ENCODE data around the gene FREY1. TPM values are rescaled to one million over a fixed set of nuclear protein-coding genes. Genes with fewer than 3 reads are reported as not detected.

The FREY1 gene
- polyA plus RNA-seq, 1 donor (not counting 4 experiments of a cell fraction or from before 2014, with no cell fraction given), result 0.25 TPM

GRCh38 chr11:45880772-45881570, 26.1 kb downstream of the FREY1 start:
- no peaks in the 10 kb centered on the region for H3K27me3 ChIP-seq (ENCODE audit: control insufficient read depth, extremely low read depth, insufficient read depth, low read length)
- dilution Hi-C loops (cut with MboI; ENCODE audit: extremely low pct_ligation_motif_present, low sequenced_read_pairs), result no loop called here
- FAIRE-seq (no peak), DNase-seq (ENCODE audit: low read depth, low spot score) (no peak)
- no peak for TF ChIP-seq EZH2 (IDR thresholded peaks at IDR 0.05; ENCODE audit: low read length)
- TF ChIP-seq CTCF (optimal IDR thresholded peaks at IDR 0.05 in 1 of 3, IDR thresholded peaks at IDR 0.05 in 1 of 3, conservative IDR thresholded peaks at IDR 0.05 in 1 of 3; ENCODE audit: extremely low read depth in 1 of 3, insufficient read depth in 2 of 3, low read length in 3 of 3), result no peak
- H3K9ac ChIP-seq (ENCODE audit: control insufficient read depth, extremely low read depth, insufficient read depth, low read length), result no peak overlapping the region
- no peaks in the 10 kb centered on the region for H3K9me1 ChIP-seq (ENCODE audit: control insufficient read depth, extremely low read depth, insufficient read depth, low read length)
- H3K36me3 ChIP-seq (ENCODE audit: control insufficient read depth in 2 of 2, extremely low read depth in 1 of 2, insufficient read depth in 2 of 2, low read length in 2 of 2), result peaks cover 6 to 8% of the 10 kb centered on the region in 2 experiments
- no peaks in the 10 kb centered on the region for H4K20me1 ChIP-seq (ENCODE audit: control insufficient read depth, extremely low read depth, insufficient read depth, low read length)
- H3K9me3 ChIP-seq (ENCODE audit: control insufficient read depth, low read depth, low read length), result no peaks in the 10 kb centered on the region
- no peaks in the 10 kb centered on the region for H3K79me2 ChIP-seq (ENCODE audit: control insufficient read depth, insufficient read depth, low read length)
- H3K4me3 ChIP-seq (ENCODE audit: control insufficient read depth in 2 of 3, extremely low read depth in 1 of 3, insufficient read depth in 2 of 3, low read depth in 1 of 3, low read length in 3 of 3), result no peak overlapping the region
- H3K4me2 ChIP-seq (ENCODE audit: control insufficient read depth, extremely low read depth, insufficient read depth, low read depth, low read length), result no peak overlapping the region
- no peak overlapping the region for H3K27ac ChIP-seq (ENCODE audit: control insufficient read depth, insufficient read depth, low read length)
- H2AFZ ChIP-seq (ENCODE audit: control insufficient read depth, low read length), result no peak overlapping the region
- peaks cover 3% of the 10 kb centered on the region for H3K4me1 ChIP-seq (ENCODE audit: control insufficient read depth, extremely low read depth, insufficient read depth, low read length)

- no peaks in the 10 kb centered on the region for H4K20me1 ChIP-seq (ENCODE audit: control insufficient read depth, extremely low read depth, insufficient read depth, low read length)
- no peak overlapping the region for H3K4me3 ChIP-seq (ENCODE audit: control insufficient read depth in 2 of 3, extremely low read depth in 1 of 3, insufficient read depth in 2 of 3, low read depth in 1 of 3, low read length in 3 of 3)
- DNase-seq (ENCODE audit: low read depth, low spot score), result no peak
- no peaks in the 10 kb centered on the region for H3K27me3 ChIP-seq (ENCODE audit: control insufficient read depth, extremely low read depth, insufficient read depth, low read length)
- no peak overlapping the region for H3K4me2 ChIP-seq (ENCODE audit: control insufficient read depth, extremely low read depth, insufficient read depth, low read depth, low read length)
- H3K27ac ChIP-seq (ENCODE audit: control insufficient read depth, insufficient read depth, low read length), result no peak overlapping the region
- H3K79me2 ChIP-seq (ENCODE audit: control insufficient read depth, insufficient read depth, low read length), result no peaks in the 10 kb centered on the region
- no peak overlapping the region for H2AFZ ChIP-seq (ENCODE audit: control insufficient read depth, low read length)
- H3K9me1 ChIP-seq (ENCODE audit: control insufficient read depth, extremely low read depth, insufficient read depth, low read length), result no peaks in the 10 kb centered on the region
- no peak overlapping the region for H3K9ac ChIP-seq (ENCODE audit: control insufficient read depth, extremely low read depth, insufficient read depth, low read length)
- TF ChIP-seq CTCF (optimal IDR thresholded peaks at IDR 0.05 in 1 of 3, IDR thresholded peaks at IDR 0.05 in 1 of 3, conservative IDR thresholded peaks at IDR 0.05 in 1 of 3; ENCODE audit: extremely low read depth in 1 of 3, insufficient read depth in 2 of 3, low read length in 3 of 3) (no peak), EZH2 (IDR thresholded peaks at IDR 0.05; ENCODE audit: low read length) (no peak)
- dilution Hi-C loops (cut with MboI; ENCODE audit: extremely low pct_ligation_motif_present, low sequenced_read_pairs), result no loop called here
- H3K4me1 ChIP-seq (ENCODE audit: control insufficient read depth, extremely low read depth, insufficient read depth, low read length), result peaks cover 3% of the 10 kb centered on the region
- H3K36me3 ChIP-seq (ENCODE audit: control insufficient read depth in 2 of 2, extremely low read depth in 1 of 2, insufficient read depth in 2 of 2, low read length in 2 of 2), result peaks cover 6 to 10% of the 10 kb centered on the region in 2 experiments
- H3K9me3 ChIP-seq (ENCODE audit: control insufficient read depth, low read depth, low read length), result no peaks in the 10 kb centered on the region
- FAIRE-seq, result peak; percentile 48
These were observed 27.0 kb downstream of the FREY1 start for GRCh38 chr11:45879803-45880686.
